ENCODE data around the gene IRAK3. TPM values are rescaled to one million over a fixed set of nuclear protein-coding genes. Genes with fewer than 3 reads are reported as not detected.
A peak's percentile ranks its signal among the peaks of the same experiment; 100 is the strongest.

IRAK3 gene
- total and polyA plus RNA-seq, 11 donors: 2.2 to 11.4 (median 4.7) TPM

DNA sequence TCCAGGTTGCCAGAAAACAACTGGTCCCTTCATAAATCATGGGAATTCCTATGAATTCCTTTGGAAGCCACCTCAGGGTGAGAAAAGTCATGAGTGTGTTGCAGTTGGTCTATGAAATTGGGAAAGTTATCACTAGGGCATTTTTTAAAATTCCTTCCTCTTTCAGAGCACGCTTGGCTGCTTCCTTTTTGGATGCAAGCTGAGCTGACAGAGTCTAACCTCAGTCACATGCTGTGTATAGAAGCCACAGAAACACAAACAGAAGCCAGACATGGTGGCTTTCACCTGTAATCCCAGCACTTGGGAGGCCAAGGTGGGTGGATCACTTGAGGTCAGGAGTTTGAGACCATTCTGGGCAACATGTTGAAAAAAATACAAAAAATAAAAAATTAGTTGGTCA is 91.5 kb downstream of the IRAK3 start:
- Histone ChIP-seq H3K27ac (peak overlapping the region in 1 of 12 donors; percentile 42), H3K4me3 (no peak overlapping the region), H3K36me3 (no peaks in the 10 kb centered on the region), H3K9me3 (no peaks in the 10 kb centered on the region), H3K27me3 (no peaks in the 10 kb centered on the region), H3K4me1 (peaks cover 0 to 16% (median 0%) of the 10 kb centered on the region in 12 donors)
- intact Hi-C loops (cut with DNase I): loop anchor here in 1 of 10 donors (5.0 kb wide), 1 partner anchor 127 kb away; no protein-coding TSS in a partner anchor
- no peak for ATAC-seq
- 66 to 79% (median 75%) methylated on average over 1 of the region's 1 CpG for WGBS, 4 donors
- TF ChIP-seq POLR2A (IDR thresholded peaks at IDR 0.05): no peak
- TF ChIP-seq, protein P1, sequence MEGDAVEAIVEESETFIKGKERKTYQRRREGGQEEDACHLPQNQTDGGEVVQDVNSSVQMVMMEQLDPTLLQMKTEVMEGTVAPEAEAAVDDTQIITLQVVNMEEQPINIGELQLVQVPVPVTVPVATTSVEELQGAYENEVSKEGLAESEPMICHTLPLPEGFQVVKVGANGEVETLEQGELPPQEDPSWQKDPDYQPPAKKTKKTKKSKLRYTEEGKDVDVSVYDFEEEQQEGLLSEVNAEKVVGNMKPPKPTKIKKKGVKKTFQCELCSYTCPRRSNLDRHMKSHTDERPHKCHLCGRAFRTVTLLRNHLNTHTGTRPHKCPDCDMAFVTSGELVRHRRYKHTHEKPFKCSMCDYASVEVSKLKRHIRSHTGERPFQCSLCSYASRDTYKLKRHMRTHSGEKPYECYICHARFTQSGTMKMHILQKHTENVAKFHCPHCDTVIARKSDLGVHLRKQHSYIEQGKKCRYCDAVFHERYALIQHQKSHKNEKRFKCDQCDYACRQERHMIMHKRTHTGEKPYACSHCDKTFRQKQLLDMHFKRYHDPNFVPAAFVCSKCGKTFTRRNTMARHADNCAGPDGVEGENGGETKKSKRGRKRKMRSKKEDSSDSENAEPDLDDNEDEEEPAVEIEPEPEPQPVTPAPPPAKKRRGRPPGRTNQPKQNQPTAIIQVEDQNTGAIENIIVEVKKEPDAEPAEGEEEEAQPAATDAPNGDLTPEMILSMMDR (IDR thresholded peaks at IDR 0.05): no peak
- no peak for DNase-seq

DNA sequence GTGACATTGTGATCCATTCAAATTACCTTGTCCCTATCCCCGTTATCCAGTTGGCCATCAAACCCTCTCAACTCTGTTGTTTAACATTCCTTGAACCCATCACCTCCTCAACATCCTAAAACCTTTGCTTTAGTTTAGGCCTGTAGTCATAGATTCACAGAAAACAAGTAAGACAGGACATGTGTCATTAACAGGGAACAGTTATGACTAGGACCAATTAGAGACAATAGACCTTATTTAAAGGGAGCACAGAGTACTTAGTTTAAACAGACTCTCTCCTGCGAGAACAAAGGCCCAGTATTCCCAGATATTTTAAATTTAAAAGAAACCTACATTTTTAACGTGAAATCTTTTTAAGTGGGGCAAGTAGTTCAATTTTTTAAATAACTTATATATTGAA is 93.2 kb downstream of the IRAK3 start:
- Histone ChIP-seq H3K9me3 (no peaks in the 10 kb centered on the region), H3K36me3 (no peaks in the 10 kb centered on the region), H3K27me3 (no peaks in the 10 kb centered on the region), H3K27ac (no peak overlapping the region), H3K4me1 (peaks cover 0 to 16% (median 0%) of the 10 kb centered on the region in 12 donors), H3K4me3 (no peak overlapping the region)
- 86 to 89% (median 87%) methylated on average over 3 of the region's 3 CpGs for WGBS, 4 donors
- ATAC-seq: no peak
- no peak for DNase-seq
- no peak for TF ChIP-seq POLR2A (IDR thresholded peaks at IDR 0.05)
- TF ChIP-seq, protein P1 (IDR thresholded peaks at IDR 0.05): no peak
- intact Hi-C loops (cut with DNase I): loop anchor here in 1 of 10 donors (5.0 kb wide), 1 partner anchor 125 kb away; no protein-coding TSS in a partner anchor

DNA sequence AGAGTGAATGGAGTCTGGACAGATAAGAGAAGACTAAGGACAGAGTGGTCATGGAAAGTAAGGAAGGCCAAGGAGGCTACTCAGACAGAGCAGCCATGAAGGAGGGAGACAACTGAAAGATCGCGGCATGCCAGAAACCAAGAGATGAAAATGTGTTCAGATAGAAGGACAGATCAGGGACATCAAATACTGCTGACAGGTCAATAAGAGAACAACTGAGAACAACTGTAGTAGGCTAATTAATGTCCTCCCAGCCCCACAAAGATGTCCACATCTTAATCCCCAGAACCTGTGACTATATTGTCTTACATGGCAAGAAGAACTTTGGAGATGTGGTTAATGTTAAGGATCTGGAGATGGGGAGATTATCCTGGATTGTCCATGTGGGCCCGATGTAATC is 98.3 kb downstream of the IRAK3 start:
- Histone ChIP-seq H3K36me3 (no peaks in the 10 kb centered on the region), H3K9me3 (no peaks in the 10 kb centered on the region), H3K4me1 (no peaks in the 10 kb centered on the region), H3K4me3 (no peak overlapping the region), H3K27me3 (peaks cover 0 to 2% (median 0%) of the 10 kb centered on the region in 9 donors), H3K27ac (peak overlapping the region in 1 of 12 donors; percentile 71)
- no peak for DNase-seq
- intact Hi-C loops (cut with DNase I): no loop called here
- TF ChIP-seq POLR2A (IDR thresholded peaks at IDR 0.05): no peak
- TF ChIP-seq, protein P1 (IDR thresholded peaks at IDR 0.05): no peak
- no peak for ATAC-seq
- WGBS, 4 donors: 93 to 99% (median 98%) methylated on average over 3 of the region's 3 CpGs

DNA sequence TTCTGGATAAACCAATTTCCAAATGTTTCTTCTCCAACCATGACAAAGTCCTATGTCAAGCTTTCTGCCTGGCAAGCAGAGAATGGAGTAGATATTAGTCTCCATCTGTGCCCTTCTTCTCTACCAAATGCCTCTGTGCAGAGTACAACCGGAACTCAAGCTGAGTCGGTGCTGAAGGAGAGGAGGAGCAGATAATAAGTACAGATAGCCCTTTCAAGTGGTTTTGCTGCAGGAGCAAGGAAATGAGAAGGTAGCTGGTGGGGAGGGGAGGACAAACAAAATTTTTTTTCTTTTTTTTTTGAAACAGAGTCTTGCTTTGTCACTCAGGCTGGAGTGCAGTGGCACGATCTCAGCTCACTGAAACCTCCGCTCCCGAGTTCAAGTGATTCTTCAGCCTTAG is 99.1 kb downstream of the IRAK3 start:
- intact Hi-C loops (cut with DNase I): no loop called here
- peak overlapping the region in 1 of 12 donors; percentile 71 for H3K27ac ChIP-seq

More for the DNA sequence above, 99.1 kb downstream of the IRAK3 start:
- Histone ChIP-seq H3K4me3 (no peak overlapping the region), H3K9me3 (no peaks in the 10 kb centered on the region), H3K27me3 (peaks cover 0 to 7% (median 0%) of the 10 kb centered on the region in 9 donors), H3K36me3 (no peaks in the 10 kb centered on the region), H3K4me1 (no peaks in the 10 kb centered on the region)
- TF ChIP-seq, protein P1 (IDR thresholded peaks at IDR 0.05): no peak
- no peak for TF ChIP-seq POLR2A (IDR thresholded peaks at IDR 0.05)
- DNase-seq (no peak), ATAC-seq (no peak)
- WGBS, 4 donors: 80 to 82% (median 82%) methylated on average over 5 of the region's 5 CpGs
